Keratinocyte (primary cell): ENCODE measurements around the gene VSIR. TPM values are rescaled to one million over a fixed set of nuclear protein-coding genes. Genes with fewer than 3 reads are reported as not detected.

Source experiments
- DNase-seq: peaks from one replicate; pipeline ENCODE4 v3.0.0-alpha.2; 2011; ENCODE audit warnings: low read depth, missing footprints, low spot score
- FAIRE-seq: peaks from 2 replicates; lab custom pipeline; 2011; peaks lifted over from hg19 to GRCh38; lab: Jason Lieb, UNC
- H2AFZ ChIP-seq: 2 replicates; pipeline ENCODE4 v1.6.0; 2012; ENCODE audit warnings: low read length, control low read depth, inconsistent platforms; ENCODE audit not compliant: control insufficient read depth
- H3K27ac ChIP-seq: 2 replicates; pipeline ENCODE4 v1.5.1; 2011; ENCODE audit warnings: low read length; ENCODE audit not compliant: control insufficient read depth, insufficient read depth
- H3K27me3 ChIP-seq: 3 replicates; pipeline ENCODE4 v1.6.0; 2011; ENCODE audit warnings: low read length; ENCODE audit not compliant: control insufficient read depth, insufficient read depth; ENCODE audit errors: extremely low read depth
- H3K36me3 ChIP-seq, 2 experiments: 2 replicates in 1 of 2; 3 replicates in 1 of 2; pipeline ENCODE4 v1.5.1; 2011; ENCODE audit warnings: low read length in 2 of 2, mild to moderate bottlenecking in 1 of 2; ENCODE audit not compliant: control insufficient read depth in 2 of 2, insufficient read depth in 2 of 2; ENCODE audit errors: extremely low read depth in 1 of 2
- H3K4me1 ChIP-seq: 3 replicates; pipeline ENCODE4 v1.5.1; 2011; ENCODE audit warnings: low read length; ENCODE audit not compliant: control insufficient read depth, insufficient read depth; ENCODE audit errors: extremely low read depth
- H3K4me2 ChIP-seq: 3 replicates; pipeline ENCODE4 v1.6.0; 2011; ENCODE audit warnings: low read depth, low read length; ENCODE audit not compliant: control insufficient read depth, insufficient read depth; ENCODE audit errors: extremely low read depth
- H3K4me3 ChIP-seq, 3 experiments: fragments of 200-600 bp in 1 of 3; sonication (generic) in 1 of 3; 2 replicates in 2 of 3; 3 replicates in 1 of 3; pipeline ENCODE4 v1.5.1; 2011 to 2016; ENCODE audit warnings: low read length in 3 of 3, mild to moderate bottlenecking in 3 of 3, control low read depth in 2 of 3, inconsistent platforms in 1 of 3, low read depth in 1 of 3, mixed read lengths in 1 of 3, mixed run types in 1 of 3, moderate library complexity in 1 of 3; ENCODE audit not compliant: control insufficient read depth in 2 of 3, insufficient read depth in 2 of 3; ENCODE audit errors: extremely low read depth in 1 of 3
- H3K79me2 ChIP-seq: 2 replicates; pipeline ENCODE4 v1.6.0; 2012; ENCODE audit warnings: low read length; ENCODE audit not compliant: control insufficient read depth, insufficient read depth
- H3K9ac ChIP-seq: 3 replicates; pipeline ENCODE4 v1.6.0; 2011; ENCODE audit warnings: low read length; ENCODE audit not compliant: control insufficient read depth, insufficient read depth; ENCODE audit errors: extremely low read depth
- H3K9me1 ChIP-seq: 3 replicates; pipeline ENCODE4 v1.6.0; 2011; ENCODE audit warnings: low read length; ENCODE audit not compliant: control insufficient read depth, insufficient read depth; ENCODE audit errors: extremely low read depth
- H3K9me3 ChIP-seq: 2 replicates; pipeline ENCODE4 v1.5.1; 2012; ENCODE audit warnings: low read depth, low read length; ENCODE audit not compliant: control insufficient read depth
- H4K20me1 ChIP-seq: 3 replicates; pipeline ENCODE4 v1.6.0; 2011; ENCODE audit warnings: low read length; ENCODE audit not compliant: control insufficient read depth, insufficient read depth; ENCODE audit errors: extremely low read depth
- CTCF ChIP-seq, 3 experiments: IDR thresholded peaks in 1 of 3; conservative IDR thresholded peaks in 1 of 3; optimal IDR thresholded peaks in 1 of 3; 2 replicates in 2 of 3; 3 replicates in 1 of 3; pipeline versions ENCODE3 to v1.5.1; 2011; ENCODE audit warnings: low read length in 3 of 3, mild to moderate bottlenecking in 3 of 3, moderate library complexity in 2 of 3, control low read depth in 1 of 3, inconsistent platforms in 1 of 3; ENCODE audit not compliant: insufficient read depth in 2 of 3; ENCODE audit errors: extremely low read depth in 1 of 3
- EZH2 ChIP-seq: IDR thresholded peaks from one replicate; pipeline ENCODE4 v1.6.1; 2012; ENCODE audit warnings: inconsistent platforms, mild to moderate bottlenecking, low read length, moderate library complexity
- dilution Hi-C: fragments of 300-500 bp; cut with MboI; formaldehyde crosslinking; loops from one replicate; pipeline ENCODE4 v1.7.0; 2020; ENCODE audit warnings: low sequenced_read_pairs; ENCODE audit not compliant: extremely low pct_ligation_motif_present
- polyA plus RNA-seq, 5 experiments: library from polyadenylated mRNA; depleted of rRNA in 3 of 5; stranded (reverse) in 3 of 5; stranded (forward) in 1 of 5; unstranded in 1 of 5; fragments of >200 nt; gene quantifications; 1 replicate in 1 of 5; 2 replicates in 3 of 5; 3 replicates in 1 of 5; pipeline versions ENCODE4 v1.2.1 to v1.2.3, GENCODE V29; 2011 to 2012; ENCODE audit warnings: missing spikeins in 2 of 5, low read depth in 1 of 5, low replicate concordance in 1 of 5

Gene VSIR
- polyA plus RNA-seq, 1 donor (not counting 4 experiments of a cell fraction or from before 2014, with no cell fraction given), result 8.1 TPM

DNA sequence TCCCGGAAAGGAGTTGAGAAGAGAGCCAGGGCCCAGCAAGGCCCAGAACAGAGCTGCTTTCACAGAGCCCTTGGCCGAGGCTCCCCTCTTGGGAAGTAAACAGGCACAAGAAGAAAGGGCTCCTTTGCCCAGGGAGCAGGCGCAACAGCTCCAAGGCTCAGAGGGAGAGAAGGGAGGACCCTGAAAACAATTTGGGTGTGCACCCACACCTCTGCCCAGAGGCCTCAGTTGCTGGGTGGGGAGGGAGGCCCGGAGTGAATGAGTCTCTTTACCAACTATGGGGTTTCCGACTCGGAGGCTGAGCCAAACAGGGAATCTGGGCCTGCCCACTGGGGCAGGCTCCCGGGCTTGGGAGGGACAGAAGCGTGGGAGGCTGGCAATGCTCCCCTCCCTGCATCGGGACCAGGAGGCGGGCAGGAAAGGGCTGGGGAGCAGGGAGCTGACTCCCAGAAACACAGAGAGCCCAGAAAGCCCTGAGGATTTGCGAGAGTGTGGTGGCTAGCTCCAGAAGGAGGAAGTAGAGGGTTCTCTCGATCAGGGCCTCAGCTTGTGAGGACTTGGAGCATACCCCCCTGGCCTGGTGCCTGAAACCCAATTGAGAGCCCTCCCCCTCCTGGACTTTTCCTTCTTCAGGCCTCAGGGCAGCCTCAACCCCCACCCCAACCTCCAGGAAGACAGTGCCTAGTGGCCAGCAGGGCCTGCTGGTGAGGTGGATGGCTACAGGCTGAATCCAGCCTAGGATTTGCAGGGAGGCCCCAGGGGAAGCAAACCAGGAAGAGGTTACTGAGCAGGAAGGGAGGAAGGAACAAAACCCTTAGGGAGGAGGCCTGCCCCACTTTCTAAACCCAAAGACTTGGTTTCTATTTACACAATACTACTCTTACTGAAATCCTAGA, 59.9 kb downstream of the VSIR start:
- peak overlapping the region in 2 of 3 experiments; percentile 14 to 37 for H3K4me3 ChIP-seq
- H3K9me3 ChIP-seq, result no peaks in the 10 kb centered on the region
- peaks cover 17% of the 10 kb centered on the region for H3K4me1 ChIP-seq
- H3K36me3 ChIP-seq, result no peaks in the 10 kb centered on the region
- peak overlapping the region; percentile 72 for H2AFZ ChIP-seq
- peak; percentile 44 for DNase-seq
- peak overlapping the region; percentile 62 for H3K4me2 ChIP-seq
- no peaks in the 10 kb centered on the region for H3K79me2 ChIP-seq
- dilution Hi-C loops, result no loop called here
- H3K9me1 ChIP-seq, result no peaks in the 10 kb centered on the region
- peak overlapping the region; percentile 64 for H3K9ac ChIP-seq
- H3K27ac ChIP-seq, result peak overlapping the region; percentile 69
- no peaks in the 10 kb centered on the region for H4K20me1 ChIP-seq
- FAIRE-seq, result peak; percentile 56
- H3K27me3 ChIP-seq, result no peaks in the 10 kb centered on the region
- TF ChIP-seq CTCF (optimal IDR thresholded peaks at IDR 0.05 in 1 of 3, IDR thresholded peaks at IDR 0.05 in 1 of 3, conservative IDR thresholded peaks at IDR 0.05 in 1 of 3; ENCODE audit: extremely low read depth in 1 of 3, insufficient read depth in 2 of 3, low read length in 3 of 3) (peak in 2 of 3 experiments; percentile 7 to 17), EZH2 (no peak)

GRCh38 chr10:71712572-71713134, 60.7 kb downstream of the VSIR start:
- H3K4me1 ChIP-seq, result peaks cover 17% of the 10 kb centered on the region
- no peaks in the 10 kb centered on the region for H3K36me3 ChIP-seq
- no peaks in the 10 kb centered on the region for H4K20me1 ChIP-seq
- H3K4me3 ChIP-seq, result no peak overlapping the region
- H3K27ac ChIP-seq, result peak overlapping the region; percentile 69
- no peaks in the 10 kb centered on the region for H3K9me1 ChIP-seq
- no peaks in the 10 kb centered on the region for H3K79me2 ChIP-seq
- dilution Hi-C loops, result no loop called here
- TF ChIP-seq EZH2 (no peak), CTCF (optimal IDR thresholded peaks at IDR 0.05 in 1 of 3, IDR thresholded peaks at IDR 0.05 in 1 of 3, conservative IDR thresholded peaks at IDR 0.05 in 1 of 3; ENCODE audit: extremely low read depth in 1 of 3, insufficient read depth in 2 of 3, low read length in 3 of 3) (no peak)
- no peaks in the 10 kb centered on the region for H3K9me3 ChIP-seq
- DNase-seq (no peak), FAIRE-seq (no peak)
- peak overlapping the region; percentile 64 for H3K9ac ChIP-seq
- H3K27me3 ChIP-seq, result no peaks in the 10 kb centered on the region
- H3K4me2 ChIP-seq, result peak overlapping the region; percentile 62
- H2AFZ ChIP-seq, result peak overlapping the region; percentile 72
